Amygdala (tissue), 56 donors: ENCODE data around the gene ASPM.
"Not testable (repeated sequence)": the region's sequence is repeated elsewhere in the genome, so short reads cannot be mapped to it uniquely, and the experiment has no call there.

Source experiments
- DNase-seq, 56 donors: peaks; one replicate each; lab custom pipeline; 2025; lab: John Stamatoyannopoulos, UW

Gene ASPM

GRCh38 chr1:197093226-197093885, 53.1 kb downstream of the ASPM start:
- no peak for DNase-seq

GRCh38 chr1:197092491-197093023, 53.9 kb downstream of the ASPM start:
- DNase-seq: no peak

GRCh38 chr1:197083474-197083873, 63.0 kb downstream of the ASPM start:
- no peak for DNase-seq

- DNase-seq: no peak
These were observed 65.2 kb downstream of the ASPM start for GRCh38 chr1:197081117-197081753.

GRCh38 chr1:197080323-197080722, 66.1 kb downstream of the ASPM start:
- no peak for DNase-seq

- DNase-seq: no peak
These were observed 69.9 kb downstream of the ASPM start for GRCh38 chr1:197076585-197076984.

GRCh38 chr1:197073978-197074377, 72.5 kb downstream of the ASPM start:
- DNase-seq: no peak

GRCh38 chr1:197067457-197067818, 79.0 kb downstream of the ASPM start:
- no peak for DNase-seq

GRCh38 chr1:197066719-197067456, 79.6 kb downstream of the ASPM start, which contains the start of gene F13B:
TSS of gene F13B (minus strand) at chr1:197067260. CDS start at chr1:197067223, 37 bp downstream.
- no peak for DNase-seq

GRCh38 chr1:197066277-197066676, 80.2 kb downstream of the ASPM start:
- DNase-seq: no peak

GRCh38 chr1:197065559-197065958, 80.9 kb downstream of the ASPM start:
- DNase-seq: no peak

- no peak for DNase-seq
These were observed 83.3 kb downstream of the ASPM start for GRCh38 chr1:197063212-197063611.

- no peak for DNase-seq
These were observed 83.8 kb downstream of the ASPM start for GRCh38 chr1:197062692-197063091.

GRCh38 chr1:197049100-197049499, 97.4 kb downstream of the ASPM start:
- no peak for DNase-seq

- no peak for DNase-seq
These were observed 103.7 kb downstream of the ASPM start for GRCh38 chr1:197042676-197043341.

GRCh38 chr1:197041486-197042353, 104.7 kb downstream of the ASPM start:
- no peak for DNase-seq

- no peak for DNase-seq
These were observed 109.6 kb downstream of the ASPM start for GRCh38 chr1:197036861-197037260.

- DNase-seq: not testable (repeated sequence)
These were observed 111.7 kb downstream of the ASPM start for GRCh38 chr1:197034631-197035339.
